Cardiac muscle cell (in vitro differentiated cells and primary cell): ENCODE data around the gene MMP2. TPM values are rescaled to one million over a fixed set of nuclear protein-coding genes. Genes with fewer than 3 reads are reported as not detected.

Source experiments
- DNase-seq, 2 donors: peaks; one replicate each; pipeline versions ENCODE4 v3.0.0 to v3.0.0-alpha.2; 2010 to 2017; ENCODE audit warnings: low read depth in 1 of 2, low spot score in 1 of 2
- H3K27ac ChIP-seq: fragments of 200-600 bp; sonication (generic); 2 replicates; pipeline ENCODE4 v1.5.1; 2016
- H3K27me3 ChIP-seq: fragments of 200-600 bp; sonication (generic); 2 replicates; pipeline ENCODE4 v1.6.0; 2016; ENCODE audit warnings: control low read depth
- H3K36me3 ChIP-seq: fragments of 200-600 bp; sonication (generic); 2 replicates; pipeline ENCODE4 v1.5.1; 2016; ENCODE audit warnings: control low read depth
- H3K4me1 ChIP-seq: fragments of 200-600 bp; sonication (generic); 2 replicates; pipeline ENCODE4 v1.8.1; 2017; ENCODE audit warnings: low read depth, mild to moderate bottlenecking, mixed run types
- H3K4me3 ChIP-seq: fragments of 200-600 bp; sonication (generic); 2 replicates; pipeline ENCODE4 v1.5.1; 2016; ENCODE audit warnings: mild to moderate bottlenecking
- H3K9me3 ChIP-seq: fragments of 200-600 bp; sonication (generic); 2 replicates; pipeline ENCODE4 v1.5.1; 2017; ENCODE audit warnings: low read depth, mild to moderate bottlenecking, control low read depth
- CTCF ChIP-seq: IDR thresholded peaks from 2 replicates; pipeline ENCODE4 v1.5.1; 2012; ENCODE audit warnings: low read depth, mild to moderate bottlenecking, low read length
- polyA plus RNA-seq: library from polyadenylated mRNA; unstranded; fragments of >200 nt; fragmentation: Nextera tagmentation; extraction: Ambion mirVana; gene quantifications from 2 replicates; pipeline ENCODE4 v1.2.1, GENCODE V29; 2016
- total RNA-seq: library from RNA; depleted of rRNA; stranded (reverse); fragments of >200 nt; gene quantifications from 2 replicates; pipeline ENCODE4 v1.2.3, GENCODE V29; 2016

The MMP2 gene
- total and polyA plus RNA-seq, 2 experiments from 2014 or later = 39.9 to 44.3 TPM

- DNase-seq = no peak
- no peaks in the 10 kb centered on the region for H3K4me1 ChIP-seq
- TF ChIP-seq CTCF = no peak
- H3K36me3 ChIP-seq = no peaks in the 10 kb centered on the region
- H3K9me3 ChIP-seq = no peaks in the 10 kb centered on the region
- H3K4me3 ChIP-seq = no peak overlapping the region
- no peak overlapping the region for H3K27ac ChIP-seq
- H3K27me3 ChIP-seq = no peaks in the 10 kb centered on the region
Observed at GRCh38 chr16:55534756-55535155, 55.8 kb downstream of the MMP2 start.

- TF ChIP-seq CTCF = no peak
- Histone ChIP-seq H3K27ac (no peak overlapping the region), H3K9me3 (no peaks in the 10 kb centered on the region), H3K27me3 (no peaks in the 10 kb centered on the region), H3K4me3 (no peak overlapping the region), H3K4me1 (no peaks in the 10 kb centered on the region), H3K36me3 (no peaks in the 10 kb centered on the region)
- peak in 1 of 2 donors; percentile 68 for DNase-seq
Observed at GRCh38 chr16:55539049-55539448, 60.1 kb downstream of the MMP2 start.

- H3K4me1 ChIP-seq = no peaks in the 10 kb centered on the region
- no peaks in the 10 kb centered on the region for H3K36me3 ChIP-seq
- no peaks in the 10 kb centered on the region for H3K27me3 ChIP-seq
- peak in 1 of 2 donors; percentile 20 for DNase-seq
- H3K4me3 ChIP-seq = no peak overlapping the region
- H3K9me3 ChIP-seq = no peaks in the 10 kb centered on the region
- TF ChIP-seq CTCF = no peak
- no peak overlapping the region for H3K27ac ChIP-seq
Observed at GRCh38 chr16:55539488-55539887, 60.5 kb downstream of the MMP2 start.

- Histone ChIP-seq H3K36me3 (no peaks in the 10 kb centered on the region), H3K4me3 (no peak overlapping the region), H3K9me3 (no peaks in the 10 kb centered on the region), H3K4me1 (no peaks in the 10 kb centered on the region), H3K27me3 (no peaks in the 10 kb centered on the region), H3K27ac (no peak overlapping the region)
- no peak for DNase-seq
- TF ChIP-seq CTCF = no peak
Observed at GRCh38 chr16:55540221-55540620, 61.2 kb downstream of the MMP2 start.

GRCh38 chr16:55542459-55543082 is 63.6 kb downstream of the MMP2 start:
- Histone ChIP-seq H3K9me3 (no peaks in the 10 kb centered on the region), H3K4me1 (no peaks in the 10 kb centered on the region), H3K36me3 (no peaks in the 10 kb centered on the region), H3K27ac (no peak overlapping the region), H3K27me3 (no peaks in the 10 kb centered on the region), H3K4me3 (no peak overlapping the region)
- DNase-seq = peak in 1 of 2 donors; percentile 63
- no peak for TF ChIP-seq CTCF

GRCh38 chr16:55543472-55543871 is 64.5 kb downstream of the MMP2 start:
- peak; percentile 31 to 63 for DNase-seq
- H3K4me1 ChIP-seq = no peaks in the 10 kb centered on the region
- no peak overlapping the region for H3K4me3 ChIP-seq
- no peaks in the 10 kb centered on the region for H3K27me3 ChIP-seq
- peak; percentile 33 for TF ChIP-seq CTCF
- H3K27ac ChIP-seq = no peak overlapping the region
- H3K36me3 ChIP-seq = no peaks in the 10 kb centered on the region
- H3K9me3 ChIP-seq = no peaks in the 10 kb centered on the region
